Stimulated activated effector memory CD8-positive, alpha-beta T cell treated with anti-CD3 and anti-CD28 coated beads, Interleukin-12 subunit alpha, Interleukin-12 subunit beta, amount 100 ng/mL, for 72 hours (primary cell): ENCODE measurements around the gene MROH7.

ENCODE experiments used
- ATAC-seq: fragments of 150-1000 bp; cut with Tn5 transposase; 2 replicates; pipeline ENCODE4 v1.10.0; 2021
- DNase-seq, 2 donors: peaks; one replicate each; pipeline ENCODE4 v3.0.0; 2021 to 2022; ENCODE audit warnings: low spot score in 2 of 2
- H3K27ac Mint-ChIP-seq: one replicate; pipeline ENCODE4 v1.8.0; 2022; ENCODE audit warnings: mild to moderate bottlenecking, mixed read lengths
- H3K36me3 Mint-ChIP-seq: one replicate; pipeline ENCODE4 v1.8.0; 2022; ENCODE audit warnings: mild to moderate bottlenecking, mixed read lengths
- H3K4me1 Mint-ChIP-seq: one replicate; pipeline ENCODE4 v1.8.0; 2022; ENCODE audit warnings: mixed read lengths
- H3K4me3 Mint-ChIP-seq: one replicate; pipeline ENCODE4 v1.8.0; 2022; ENCODE audit warnings: mild to moderate bottlenecking, mixed read lengths
- H3K9me3 Mint-ChIP-seq: one replicate; pipeline ENCODE4 v1.8.0; 2022; ENCODE audit warnings: mixed read lengths

Gene MROH7

GRCh38 chr1:54658164-54658913 is 16.8 kb downstream of the MROH7 start:
- DNase-seq: no peak
- Mint-ChIP-seq H3K4me3 (no peak overlapping the region), H3K4me1 (no peaks in the 10 kb centered on the region), H3K27ac (no peak overlapping the region), H3K9me3 (peaks cover 4% of the 10 kb centered on the region), H3K36me3 (no peaks in the 10 kb centered on the region)
- ATAC-seq: no peak

- H3K27ac Mint-ChIP-seq: no peak overlapping the region
- no peaks in the 10 kb centered on the region for H3K36me3 Mint-ChIP-seq
- ATAC-seq (no peak), DNase-seq (no peak)
- no peak overlapping the region for H3K4me3 Mint-ChIP-seq
- H3K4me1 Mint-ChIP-seq: no peaks in the 10 kb centered on the region
- no peaks in the 10 kb centered on the region for H3K9me3 Mint-ChIP-seq
Measured at GRCh38 chr1:54663725-54664124, 22.1 kb downstream of the MROH7 start.

GRCh38 chr1:54664364-54664763 is 22.8 kb downstream of the MROH7 start:
- H3K36me3 Mint-ChIP-seq: no peaks in the 10 kb centered on the region
- no peaks in the 10 kb centered on the region for H3K4me1 Mint-ChIP-seq
- no peak overlapping the region for H3K27ac Mint-ChIP-seq
- no peak for ATAC-seq
- H3K4me3 Mint-ChIP-seq: no peak overlapping the region
- no peak for DNase-seq
- H3K9me3 Mint-ChIP-seq: no peaks in the 10 kb centered on the region

GRCh38 chr1:54665852-54666251 is 24.3 kb downstream of the MROH7 start:
- DNase-seq (no peak), ATAC-seq (no peak)
- Mint-ChIP-seq H3K36me3 (no peaks in the 10 kb centered on the region), H3K4me3 (no peak overlapping the region), H3K27ac (no peak overlapping the region), H3K9me3 (no peaks in the 10 kb centered on the region), H3K4me1 (no peaks in the 10 kb centered on the region)

GRCh38 chr1:54666333-54666732 is 24.7 kb downstream of the MROH7 start:
- Mint-ChIP-seq H3K36me3 (no peaks in the 10 kb centered on the region), H3K4me3 (no peak overlapping the region), H3K27ac (no peak overlapping the region), H3K4me1 (no peaks in the 10 kb centered on the region), H3K9me3 (no peaks in the 10 kb centered on the region)
- ATAC-seq: no peak
- no peak for DNase-seq

GRCh38 chr1:54667797-54668196 is 26.2 kb downstream of the MROH7 start:
- Mint-ChIP-seq H3K36me3 (peaks cover 7% of the 10 kb centered on the region), H3K9me3 (no peaks in the 10 kb centered on the region), H3K27ac (no peak overlapping the region), H3K4me1 (peaks cover 11% of the 10 kb centered on the region), H3K4me3 (no peak overlapping the region)
- ATAC-seq (no peak), DNase-seq (no peak)

- no peak for DNase-seq
- H3K4me3 Mint-ChIP-seq: no peak overlapping the region
- peaks cover 7% of the 10 kb centered on the region for H3K36me3 Mint-ChIP-seq
- no peak overlapping the region for H3K27ac Mint-ChIP-seq
- peaks cover 11% of the 10 kb centered on the region for H3K4me1 Mint-ChIP-seq
- H3K9me3 Mint-ChIP-seq: no peaks in the 10 kb centered on the region
- no peak for ATAC-seq
Measured at GRCh38 chr1:54668567-54668966, 27.0 kb downstream of the MROH7 start.

GRCh38 chr1:54671985-54672608 is 30.5 kb downstream of the MROH7 start:
- Mint-ChIP-seq H3K36me3 (peaks cover 7% of the 10 kb centered on the region), H3K4me1 (peaks cover 11% of the 10 kb centered on the region), H3K4me3 (no peak overlapping the region), H3K9me3 (no peaks in the 10 kb centered on the region), H3K27ac (peak overlapping the region; percentile 58)
- ATAC-seq: peak; percentile 99
- DNase-seq: peak; percentile 75 to 90

GRCh38 chr1:54678776-54679643 is 37.4 kb downstream of the MROH7 start:
- H3K27ac Mint-ChIP-seq: peak overlapping the region; percentile 49
- no peaks in the 10 kb centered on the region for H3K36me3 Mint-ChIP-seq
- H3K9me3 Mint-ChIP-seq: no peaks in the 10 kb centered on the region
- DNase-seq: no peak
- H3K4me1 Mint-ChIP-seq: no peaks in the 10 kb centered on the region
- ATAC-seq: no peak
- no peak overlapping the region for H3K4me3 Mint-ChIP-seq

GRCh38 chr1:54679706-54680105 is 38.1 kb downstream of the MROH7 start:
- H3K4me1 Mint-ChIP-seq: no peaks in the 10 kb centered on the region
- DNase-seq (no peak), ATAC-seq (no peak)
- H3K27ac Mint-ChIP-seq: no peak overlapping the region
- H3K9me3 Mint-ChIP-seq: no peaks in the 10 kb centered on the region
- no peak overlapping the region for H3K4me3 Mint-ChIP-seq
- H3K36me3 Mint-ChIP-seq: no peaks in the 10 kb centered on the region

- Mint-ChIP-seq H3K36me3 (no peaks in the 10 kb centered on the region), H3K4me3 (no peak overlapping the region), H3K27ac (no peak overlapping the region), H3K9me3 (no peaks in the 10 kb centered on the region), H3K4me1 (no peaks in the 10 kb centered on the region)
- ATAC-seq (no peak), DNase-seq (no peak)
Measured at GRCh38 chr1:54680387-54680786, 38.8 kb downstream of the MROH7 start.

GRCh38 chr1:54681358-54681757 is 39.8 kb downstream of the MROH7 start:
- H3K4me3 Mint-ChIP-seq: no peak overlapping the region
- no peaks in the 10 kb centered on the region for H3K9me3 Mint-ChIP-seq
- H3K4me1 Mint-ChIP-seq: no peaks in the 10 kb centered on the region
- DNase-seq: no peak
- no peaks in the 10 kb centered on the region for H3K36me3 Mint-ChIP-seq
- ATAC-seq: no peak
- H3K27ac Mint-ChIP-seq: no peak overlapping the region

GRCh38 chr1:54683453-54683852 is 41.9 kb downstream of the MROH7 start:
- Mint-ChIP-seq H3K4me1 (no peaks in the 10 kb centered on the region), H3K27ac (no peak overlapping the region), H3K9me3 (no peaks in the 10 kb centered on the region), H3K36me3 (no peaks in the 10 kb centered on the region), H3K4me3 (no peak overlapping the region)
- DNase-seq: no peak
- ATAC-seq: no peak

GRCh38 chr1:54685335-54685905 is 43.8 kb downstream of the MROH7 start:
- Mint-ChIP-seq H3K4me1 (no peaks in the 10 kb centered on the region), H3K9me3 (no peaks in the 10 kb centered on the region), H3K27ac (no peak overlapping the region), H3K36me3 (no peaks in the 10 kb centered on the region), H3K4me3 (no peak overlapping the region)
- ATAC-seq (no peak), DNase-seq (no peak)

GRCh38 chr1:54686155-54686554 is 44.6 kb downstream of the MROH7 start:
- Mint-ChIP-seq H3K27ac (no peak overlapping the region), H3K4me1 (no peaks in the 10 kb centered on the region), H3K36me3 (no peaks in the 10 kb centered on the region), H3K9me3 (no peaks in the 10 kb centered on the region), H3K4me3 (no peak overlapping the region)
- ATAC-seq: no peak
- DNase-seq: no peak
